Neural cell (in vitro differentiated cells): ENCODE results near the gene JPH4. TPM values are rescaled to one million over a fixed set of nuclear protein-coding genes. Genes with fewer than 3 reads are reported as not detected.

Source experiments
- H2AFZ ChIP-seq: fragments of 200-600, 300-800 bp; sonication (generic), shearing (Covaris generic); 2 replicates; pipeline ENCODE4 v1.6.0; 2014; ENCODE audit warnings: low read depth, mild to moderate bottlenecking, antibody characterized with exemption, low read length, moderate library complexity
- H3F3A ChIP-seq: fragments of 200-600 bp; shearing (Covaris generic); 2 replicates; pipeline ENCODE4 v1.6.1; 2016; ENCODE audit warnings: mild to moderate bottlenecking, moderate library complexity, mixed read lengths, antibody characterized with exemption, low read length; ENCODE audit not compliant: insufficient read depth, poor library complexity, severe bottlenecking
- H3K27ac ChIP-seq: fragments of 200-600, 300-800 bp; sonication (generic), shearing (Covaris generic); 2 replicates; pipeline ENCODE4 v1.5.1; 2014; ENCODE audit warnings: mild to moderate bottlenecking, low read length, moderate library complexity
- H3K27me3 ChIP-seq: fragments of 300-800, 200-600 bp; sonication (generic), shearing (Covaris generic); 2 replicates; pipeline ENCODE4 v1.6.0; 2014; ENCODE audit warnings: mild to moderate bottlenecking, low read depth, low read length, moderate library complexity; ENCODE audit not compliant: insufficient read depth
- H3K36me3 ChIP-seq: fragments of 300-800, 200-600 bp; sonication (generic), shearing (Covaris generic); 2 replicates; pipeline ENCODE4 v1.5.1; 2014; ENCODE audit warnings: mild to moderate bottlenecking, antibody characterized with exemption, low read length, moderate library complexity; ENCODE audit not compliant: insufficient read depth
- H3K4me2 ChIP-seq: fragments of 300-800, 200-600 bp; sonication (generic), shearing (Covaris generic); 2 replicates; pipeline ENCODE4 v1.6.0; 2014; ENCODE audit warnings: mild to moderate bottlenecking, low read length
- H3K4me3 ChIP-seq: fragments of 300-800, 200-600 bp; sonication (generic), shearing (Covaris generic); 2 replicates; pipeline ENCODE4 v1.5.1; 2014; ENCODE audit warnings: mild to moderate bottlenecking, low read length, moderate library complexity
- H3K79me2 ChIP-seq: fragments of 200-600 bp; shearing (Covaris generic); replicated peaks from 2 replicates; pipeline ENCODE4 v1.6.0; 2014; ENCODE audit warnings: mild to moderate bottlenecking, low read length, moderate library complexity; ENCODE audit not compliant: insufficient read depth
- H3K9ac ChIP-seq: fragments of 300-800, 200-600 bp; sonication (generic), shearing (Covaris generic); 2 replicates; pipeline ENCODE4 v1.6.1; 2016; ENCODE audit warnings: mild to moderate bottlenecking, low read length, mixed read lengths
- H3K9me2 ChIP-seq: fragments of 200-600 bp; shearing (Covaris generic); 2 replicates; pipeline ENCODE4 v1.6.1; 2016; ENCODE audit warnings: mild to moderate bottlenecking, low read length, mixed read lengths; ENCODE audit not compliant: insufficient read depth
- H3K9me3 ChIP-seq: fragments of 200-600, 300-800 bp; sonication (generic), shearing (Covaris generic); 2 replicates; pipeline ENCODE4 v1.6.1; 2016; ENCODE audit warnings: mild to moderate bottlenecking, mixed run types, low read length, moderate library complexity, mixed read lengths
- H4K20me1 ChIP-seq: fragments of 200-600 bp; shearing (Covaris generic); 2 replicates; pipeline ENCODE4 v1.6.1; 2016; ENCODE audit warnings: mild to moderate bottlenecking, mixed run types; ENCODE audit not compliant: insufficient read depth
- CTCF ChIP-seq: fragments of 450-650 bp; IDR thresholded peaks from 2 replicates; pipeline ENCODE4 v1.5.1; 2014; ENCODE audit warnings: antibody characterized with exemption, mild to moderate bottlenecking, moderate library complexity; ENCODE audit not compliant: poor library complexity, severe bottlenecking
- EP300 ChIP-seq: fragments of 450-650 bp; conservative IDR thresholded peaks from 2 replicates; pipeline ENCODE4 v1.6.1; 2014; ENCODE audit warnings: antibody characterized with exemption, mild to moderate bottlenecking, moderate library complexity; ENCODE audit not compliant: poor library complexity, severe bottlenecking
- EZH2 ChIP-seq: fragments of 200-600, 300-800 bp; shearing (Covaris generic), sonication (generic); IDR thresholded peaks from 2 replicates; pipeline ENCODE4 v1.6.1; 2014; ENCODE audit warnings: antibody characterized with exemption, low read length, borderline replicate concordance, mild to moderate bottlenecking; ENCODE audit not compliant: insufficient read depth, poor library complexity, severe bottlenecking
- MXI1 ChIP-seq: fragments of 450-650 bp; conservative IDR thresholded peaks from 2 replicates; pipeline ENCODE4 v1.6.1; 2014; ENCODE audit warnings: antibody characterized with exemption, mild to moderate bottlenecking; ENCODE audit not compliant: poor library complexity, severe bottlenecking
- POLR2AphosphoS5 ChIP-seq: IDR thresholded peaks from 2 replicates; pipeline ENCODE4 v1.6.1; 2012
- RAD21 ChIP-seq: fragments of 450-650 bp; conservative IDR thresholded peaks from 2 replicates; pipeline ENCODE4 v1.6.1; 2014; ENCODE audit warnings: antibody characterized with exemption, mild to moderate bottlenecking, moderate library complexity
- REST ChIP-seq: IDR thresholded peaks from 2 replicates; pipeline ENCODE4 v1.6.1; 2012; ENCODE audit warnings: borderline replicate concordance
- TAF1 ChIP-seq: IDR thresholded peaks from 2 replicates; pipeline ENCODE4 v1.6.1; 2012; ENCODE audit warnings: low read depth
- polyA plus RNA-seq: library from polyadenylated mRNA; depleted of rRNA; stranded (reverse); fragments of >200 nt; gene quantifications from 2 replicates; pipeline ENCODE4 v1.2.3, GENCODE V29; 2014

The JPH4 gene
- polyA plus RNA-seq, 1 donor from 2014 or later, result 68.2 TPM

GRCh38 chr14:23559010-23559925, 19.3 kb downstream of the JPH4 start (continued):
- peak; percentile 94 for TF ChIP-seq CTCF

- H3K9me2 ChIP-seq, result no peaks in the 10 kb centered on the region
- H3K27ac ChIP-seq, result peak overlapping the region; percentile 64
- no peaks in the 10 kb centered on the region for H4K20me1 ChIP-seq
- H2AFZ ChIP-seq, result no peak overlapping the region
- no peaks in the 10 kb centered on the region for H3F3A ChIP-seq
- peak overlapping the region; percentile 97 for H3K9ac ChIP-seq
- H3K27me3 ChIP-seq, result no peaks in the 10 kb centered on the region
- H3K4me2 ChIP-seq, result no peak overlapping the region
- TF ChIP-seq RAD21, result no peak
- no peak for TF ChIP-seq MXI1
- no peak for TF ChIP-seq EP300
- no peak for TF ChIP-seq EZH2
- no peak for TF ChIP-seq TAF1
- no peak for TF ChIP-seq REST
- peak overlapping the region; percentile 95 for H3K4me3 ChIP-seq
- peaks cover 20% of the 10 kb centered on the region for H3K79me2 ChIP-seq
- no peaks in the 10 kb centered on the region for H3K36me3 ChIP-seq
- no peaks in the 10 kb centered on the region for H3K9me3 ChIP-seq
Observed at GRCh38 chr14:23558346-23559009, 20.1 kb downstream of the JPH4 start.

- Histone ChIP-seq H3K9me2 (no peaks in the 10 kb centered on the region), H3K27me3 (no peaks in the 10 kb centered on the region), H4K20me1 (no peaks in the 10 kb centered on the region), H3K79me2 (peaks cover 20% of the 10 kb centered on the region), H3K4me2 (no peak overlapping the region), H3K36me3 (no peaks in the 10 kb centered on the region), H3K9ac (peak overlapping the region; percentile 97), H3K4me3 (peak overlapping the region; percentile 95), H3K9me3 (no peaks in the 10 kb centered on the region), H2AFZ (no peak overlapping the region), H3F3A (no peaks in the 10 kb centered on the region), H3K27ac (no peak overlapping the region)
- no peak for TF ChIP-seq CTCF
- TF ChIP-seq TAF1, result no peak
- TF ChIP-seq EZH2, result no peak
- no peak for TF ChIP-seq POLR2AphosphoS5
- no peak for TF ChIP-seq MXI1
- TF ChIP-seq RAD21, result no peak
Observed at GRCh38 chr14:23557946-23558345, 20.6 kb downstream of the JPH4 start.
